MCF 10A (cell line): Measurements from ENCODE around the gene SSRP1. TPM values are rescaled to one million over a fixed set of nuclear protein-coding genes. Genes with fewer than 3 reads are reported as not detected.

Source experiments
- BruUV-seq: library from RNA; stranded (reverse); fragments of 400-500 nt; replicated peaks from 2 replicates; lab custom pipeline; 2021; lab: Mats Ljungman, UMichigan
- CTCF ChIA-PET: fragments of 300-600 bp; sonication (Branson Sonifier 250); formaldehyde crosslinking; extraction: SDS; loops from one replicate; lab custom pipeline; 2021; ENCODE audit warnings: antibody characterized with exemption, inconsistent platforms; lab: Yijun Ruan, JAX
- POLR2A ChIA-PET: fragments of 300-600, 350-650 bp; sonication (Branson Sonifier 250); formaldehyde crosslinking; extraction: SDS; loops from one replicate; lab custom pipeline; 2020; ENCODE audit warnings: antibody characterized with exemption, inconsistent platforms; lab: Yijun Ruan, JAX
- DNase-seq: peaks from one replicate; pipeline ENCODE4 v3.0.0-alpha.2; 2018; ENCODE audit not compliant: unreplicated experiment
- H3K27ac Mint-ChIP-seq: one replicate; pipeline ENCODE4 v1.8.0; 2022; ENCODE audit warnings: mild to moderate bottlenecking, low read depth, mixed read lengths; ENCODE audit not compliant: unreplicated experiment
- H3K27me3 Mint-ChIP-seq: one replicate; pipeline ENCODE4 v1.8.0; 2022; ENCODE audit warnings: mixed read lengths; ENCODE audit not compliant: insufficient read depth, unreplicated experiment
- H3K36me3 Mint-ChIP-seq: one replicate; pipeline ENCODE4 v1.8.0; 2022; ENCODE audit warnings: mild to moderate bottlenecking, moderate library complexity, mixed read lengths; ENCODE audit not compliant: insufficient read depth, unreplicated experiment
- H3K4me1 Mint-ChIP-seq: one replicate; pipeline ENCODE4 v1.8.0; 2022; ENCODE audit warnings: mixed read lengths; ENCODE audit not compliant: insufficient read depth, unreplicated experiment
- H3K4me3 Mint-ChIP-seq: one replicate; pipeline ENCODE4 v1.8.0; 2022; ENCODE audit warnings: mild to moderate bottlenecking, moderate library complexity, mixed read lengths; ENCODE audit not compliant: unreplicated experiment
- H3K9me3 Mint-ChIP-seq: one replicate; pipeline ENCODE4 v1.8.0; 2022; ENCODE audit warnings: mixed read lengths; ENCODE audit not compliant: unreplicated experiment
- intact Hi-C: fragments of 100-400 bp; cut with micrococcal nuclease; formaldehyde crosslinking; loops from 2 replicates; pipeline ENCODE4 v1.14.1; 2022
- total RNA-seq: library from RNA; stranded (reverse); gene quantifications from 2 replicates; pipeline ENCODE4 v1.2.3, GENCODE V29; 2022
- TF ChIP-seq, protein P1 (sequence below): fragments of 200-600 bp; IDR thresholded peaks from one replicate; pipeline ENCODE4 v1.8.0; 2022; ENCODE audit warnings: antibody characterized with exemption, mild to moderate bottlenecking; ENCODE audit not compliant: unreplicated experiment

SSRP1 gene
- total RNA-seq, 1 experiment from 2014 or later: 229 TPM

DNA sequence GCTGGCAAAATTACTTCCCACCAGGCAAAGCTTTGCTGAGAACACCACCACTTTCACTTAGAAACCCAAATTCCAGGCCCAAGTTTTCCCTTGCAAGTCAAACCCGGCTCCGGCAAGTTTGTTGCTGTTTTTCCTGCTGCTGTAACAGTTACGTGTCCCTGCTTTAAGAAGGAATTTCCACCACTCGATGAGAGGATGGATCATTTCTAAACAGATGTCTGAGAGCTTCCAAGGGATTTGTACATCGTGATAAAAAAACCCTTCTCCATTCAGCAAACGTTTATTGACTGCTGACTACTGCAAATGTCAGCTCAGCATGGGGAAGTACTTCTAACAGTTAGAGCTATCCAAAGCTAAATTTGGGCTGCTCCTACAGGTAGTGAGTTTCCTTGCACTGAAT is 22.2 kb upstream of the SSRP1 start:
- no peaks in the 10 kb centered on the region for H3K4me1 Mint-ChIP-seq
- intact Hi-C loops: no loop called here
- no peak overlapping the region for H3K27ac Mint-ChIP-seq
- no peaks in the 10 kb centered on the region for H3K36me3 Mint-ChIP-seq
- POLR2A ChIA-PET: interaction anchor here (0.5 kb wide), 1 partner anchor 353 kb away, joined by 3 read pairs; no protein-coding TSS in a partner anchor
- no peak for DNase-seq
- BruUV-seq: no TSS peak
- H3K9me3 Mint-ChIP-seq: no peaks in the 10 kb centered on the region
- TF ChIP-seq, protein P1, sequence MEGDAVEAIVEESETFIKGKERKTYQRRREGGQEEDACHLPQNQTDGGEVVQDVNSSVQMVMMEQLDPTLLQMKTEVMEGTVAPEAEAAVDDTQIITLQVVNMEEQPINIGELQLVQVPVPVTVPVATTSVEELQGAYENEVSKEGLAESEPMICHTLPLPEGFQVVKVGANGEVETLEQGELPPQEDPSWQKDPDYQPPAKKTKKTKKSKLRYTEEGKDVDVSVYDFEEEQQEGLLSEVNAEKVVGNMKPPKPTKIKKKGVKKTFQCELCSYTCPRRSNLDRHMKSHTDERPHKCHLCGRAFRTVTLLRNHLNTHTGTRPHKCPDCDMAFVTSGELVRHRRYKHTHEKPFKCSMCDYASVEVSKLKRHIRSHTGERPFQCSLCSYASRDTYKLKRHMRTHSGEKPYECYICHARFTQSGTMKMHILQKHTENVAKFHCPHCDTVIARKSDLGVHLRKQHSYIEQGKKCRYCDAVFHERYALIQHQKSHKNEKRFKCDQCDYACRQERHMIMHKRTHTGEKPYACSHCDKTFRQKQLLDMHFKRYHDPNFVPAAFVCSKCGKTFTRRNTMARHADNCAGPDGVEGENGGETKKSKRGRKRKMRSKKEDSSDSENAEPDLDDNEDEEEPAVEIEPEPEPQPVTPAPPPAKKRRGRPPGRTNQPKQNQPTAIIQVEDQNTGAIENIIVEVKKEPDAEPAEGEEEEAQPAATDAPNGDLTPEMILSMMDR: no peak
- no peaks in the 10 kb centered on the region for H3K27me3 Mint-ChIP-seq
- no peak overlapping the region for H3K4me3 Mint-ChIP-seq
- CTCF ChIA-PET: interaction anchor here (0.5 to 9.3 kb wide), 4 partner anchors 10 to 211 kb away, joined by 3 to 84 read pairs (median 4); no protein-coding TSS in a partner anchor

DNA sequence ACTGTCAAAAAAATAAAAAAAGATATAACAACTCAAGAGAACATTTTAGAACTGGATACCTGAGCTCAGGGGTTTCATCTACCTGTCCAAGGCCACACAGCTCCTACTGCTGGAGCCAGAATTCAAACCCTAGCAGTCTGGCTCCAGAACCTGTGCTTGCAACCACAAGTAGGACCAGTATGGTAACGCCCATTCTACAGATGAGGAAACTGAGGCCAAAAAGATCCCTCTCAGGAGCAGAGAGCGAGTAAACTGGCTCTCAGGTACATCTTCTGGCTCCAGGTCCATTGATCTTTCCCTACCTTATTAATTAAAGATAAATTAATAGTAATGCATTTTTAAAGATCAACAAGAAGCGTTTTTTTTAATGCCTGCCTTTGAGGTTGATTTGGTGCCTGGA is 21.6 kb upstream of the SSRP1 start:
- ChIA-PET POLR2A (interaction anchor here (0.5 to 0.6 kb wide), 3 partner anchors 273 to 354 kb away, joined by 3 read pairs; no protein-coding TSS in a partner anchor), CTCF (interaction anchor here (0.5 to 9.3 kb wide), 4 partner anchors 10 to 211 kb away, joined by 3 to 84 read pairs (median 4); no protein-coding TSS in a partner anchor)
- Mint-ChIP-seq H3K36me3 (no peaks in the 10 kb centered on the region), H3K27me3 (no peaks in the 10 kb centered on the region), H3K27ac (no peak overlapping the region), H3K4me3 (no peak overlapping the region), H3K4me1 (no peaks in the 10 kb centered on the region), H3K9me3 (no peaks in the 10 kb centered on the region)
- no peak for DNase-seq
- intact Hi-C loops: no loop called here
- no TSS peak for BruUV-seq
- TF ChIP-seq, protein P1: no peak

DNA sequence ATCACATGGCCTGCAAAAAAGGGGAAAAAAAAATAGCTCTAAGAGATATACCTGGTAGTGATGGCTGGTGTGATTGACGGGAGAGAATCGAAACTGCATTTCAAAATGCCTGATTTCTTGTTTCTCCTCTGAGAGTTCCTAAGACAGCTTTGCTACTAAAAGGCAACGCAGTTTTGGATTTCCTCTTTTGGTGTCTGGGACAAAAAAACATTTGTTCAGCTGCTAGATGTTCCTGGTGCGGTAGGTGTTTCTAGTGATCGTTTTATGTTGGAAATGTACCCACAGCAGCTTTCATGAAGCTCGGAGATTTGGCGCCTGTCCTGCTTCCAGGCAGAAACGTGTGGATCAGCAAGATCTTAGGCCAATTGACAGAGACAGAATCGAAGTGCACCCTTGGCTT is 20.6 kb upstream of the SSRP1 start:
- TF ChIP-seq, protein P1: no peak
- ChIA-PET CTCF (interaction anchor here (0.7 to 9.3 kb wide), 3 partner anchors 9 to 225 kb away, joined by 3 to 84 read pairs (median 5); no protein-coding TSS in a partner anchor), POLR2A (no interaction called here)
- H3K9me3 Mint-ChIP-seq: no peaks in the 10 kb centered on the region
- H3K4me1 Mint-ChIP-seq: no peaks in the 10 kb centered on the region
- no peaks in the 10 kb centered on the region for H3K36me3 Mint-ChIP-seq
- H3K4me3 Mint-ChIP-seq: no peak overlapping the region
- H3K27me3 Mint-ChIP-seq: no peaks in the 10 kb centered on the region
- no TSS peak for BruUV-seq
- no peak for DNase-seq
- intact Hi-C loops: no loop called here
- no peak overlapping the region for H3K27ac Mint-ChIP-seq

DNA sequence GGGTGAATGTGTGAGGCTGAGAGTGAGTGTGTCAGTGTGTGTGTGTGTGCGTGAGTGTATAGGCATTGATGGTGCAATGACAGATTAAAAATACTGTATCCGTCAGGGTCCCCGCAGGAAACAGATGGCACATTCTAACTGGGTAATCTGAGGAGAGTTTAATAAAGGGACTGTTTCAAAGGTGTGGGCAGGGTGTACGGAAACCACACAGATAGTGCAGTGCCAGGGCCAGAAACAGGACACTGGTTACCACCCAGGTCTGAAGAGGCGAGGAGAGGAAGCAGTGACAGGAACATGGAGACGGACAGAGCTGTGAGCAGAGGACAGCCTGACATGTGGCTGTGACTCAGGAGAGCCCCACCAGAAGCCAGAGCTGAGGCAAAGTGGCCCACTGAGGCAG is 19.0 kb upstream of the SSRP1 start:
- POLR2A ChIA-PET: no interaction called here
- no TSS peak for BruUV-seq
- Mint-ChIP-seq H3K4me3 (no peak overlapping the region), H3K4me1 (no peaks in the 10 kb centered on the region), H3K36me3 (no peaks in the 10 kb centered on the region), H3K27ac (no peak overlapping the region), H3K27me3 (no peaks in the 10 kb centered on the region), H3K9me3 (no peaks in the 10 kb centered on the region)
- CTCF ChIA-PET: interaction anchor here (1.2 to 9.3 kb wide), 2 partner anchors 7 to 287 kb away, joined by 5 to 84 read pairs; no protein-coding TSS in a partner anchor
- DNase-seq: no peak
- TF ChIP-seq, protein P1: no peak
- intact Hi-C loops: no loop called here
